ENCODE data around the gene PPP1R1C. TPM values are rescaled to one million over a fixed set of nuclear protein-coding genes. Genes with fewer than 3 reads are reported as not detected.

The PPP1R1C gene
- total and polyA plus RNA-seq, 10 donors: 0.24 to 0.48 (median 0.32) TPM; not detected in 5

DNA sequence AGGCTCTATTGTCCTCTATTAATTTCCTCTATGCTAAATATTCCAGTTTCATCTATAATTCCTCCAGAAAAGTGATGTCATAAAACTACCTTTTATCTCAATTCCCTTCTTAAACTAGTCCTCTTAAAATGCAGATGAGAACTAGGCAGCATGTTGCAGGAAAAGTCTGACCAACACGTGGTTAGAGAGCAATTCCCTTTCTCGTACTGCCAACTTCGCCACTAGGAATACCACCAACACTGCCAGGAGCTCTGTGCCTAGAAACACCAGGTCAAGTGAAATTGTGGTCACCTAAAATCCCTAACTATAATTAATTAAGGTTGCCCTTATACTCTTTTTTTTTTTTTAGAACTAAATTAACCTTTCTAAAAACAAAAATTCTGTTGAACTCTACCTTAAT is 127.7 kb downstream of the PPP1R1C start:
- TF ChIP-seq, protein P1, sequence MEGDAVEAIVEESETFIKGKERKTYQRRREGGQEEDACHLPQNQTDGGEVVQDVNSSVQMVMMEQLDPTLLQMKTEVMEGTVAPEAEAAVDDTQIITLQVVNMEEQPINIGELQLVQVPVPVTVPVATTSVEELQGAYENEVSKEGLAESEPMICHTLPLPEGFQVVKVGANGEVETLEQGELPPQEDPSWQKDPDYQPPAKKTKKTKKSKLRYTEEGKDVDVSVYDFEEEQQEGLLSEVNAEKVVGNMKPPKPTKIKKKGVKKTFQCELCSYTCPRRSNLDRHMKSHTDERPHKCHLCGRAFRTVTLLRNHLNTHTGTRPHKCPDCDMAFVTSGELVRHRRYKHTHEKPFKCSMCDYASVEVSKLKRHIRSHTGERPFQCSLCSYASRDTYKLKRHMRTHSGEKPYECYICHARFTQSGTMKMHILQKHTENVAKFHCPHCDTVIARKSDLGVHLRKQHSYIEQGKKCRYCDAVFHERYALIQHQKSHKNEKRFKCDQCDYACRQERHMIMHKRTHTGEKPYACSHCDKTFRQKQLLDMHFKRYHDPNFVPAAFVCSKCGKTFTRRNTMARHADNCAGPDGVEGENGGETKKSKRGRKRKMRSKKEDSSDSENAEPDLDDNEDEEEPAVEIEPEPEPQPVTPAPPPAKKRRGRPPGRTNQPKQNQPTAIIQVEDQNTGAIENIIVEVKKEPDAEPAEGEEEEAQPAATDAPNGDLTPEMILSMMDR (IDR thresholded peaks at IDR 0.05 in 8 of 11, conservative IDR thresholded peaks at IDR 0.05 in 3 of 11): no peak
- TF ChIP-seq POLR2AphosphoS5 (IDR thresholded peaks at IDR 0.05): no peak
- no peak for TF ChIP-seq POLR2A (IDR thresholded peaks at IDR 0.05)
- peaks cover 0 to 4% (median 0%) of the 10 kb centered on the region in 7 donors for H3K27me3 ChIP-seq (replicated peaks in 1 of 7)
- no peaks in the 10 kb centered on the region for H3K9me3 ChIP-seq
- H3K4me1 ChIP-seq: no peaks in the 10 kb centered on the region
- H3K36me3 ChIP-seq: no peaks in the 10 kb centered on the region
- intact Hi-C loops (cut with DNase I; ENCODE audit: low total_unique reads): no loop called here
- no peak overlapping the region for H3K27ac ChIP-seq
- H3K4me3 ChIP-seq: no peak overlapping the region
- WGBS, 5 donors: 69 to 84% (median 78%) methylated on average over 3 of the region's 3 CpGs
- no peak for DNase-seq

DNA sequence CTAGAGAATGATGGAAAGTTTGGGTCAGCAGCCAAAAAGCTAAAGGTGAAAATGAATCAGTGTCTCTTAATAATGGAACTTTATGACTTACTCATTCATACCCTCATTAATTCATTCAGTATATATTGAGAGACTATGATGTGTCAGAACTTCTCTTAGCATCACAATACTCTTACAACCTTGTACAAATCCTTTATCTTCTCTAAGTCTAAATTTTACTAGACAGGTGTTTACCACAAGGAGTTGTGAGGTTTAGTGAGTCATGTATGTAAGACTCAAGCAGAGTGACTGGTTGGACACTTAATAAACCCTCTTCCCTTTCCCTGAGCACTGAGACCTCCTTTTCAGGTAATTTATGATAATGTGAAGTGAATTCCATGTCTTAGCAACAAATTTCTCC is 129.6 kb downstream of the PPP1R1C start:
- Histone ChIP-seq H3K4me1 (no peaks in the 10 kb centered on the region), H3K27me3 (replicated peaks in 1 of 7) (peaks cover 0 to 4% (median 0%) of the 10 kb centered on the region in 7 donors), H3K36me3 (no peaks in the 10 kb centered on the region), H3K27ac (no peak overlapping the region), H3K4me3 (no peak overlapping the region), H3K9me3 (no peaks in the 10 kb centered on the region)
- intact Hi-C loops (cut with DNase I; ENCODE audit: low total_unique reads): no loop called here
- DNase-seq: no peak
- TF ChIP-seq POLR2A (IDR thresholded peaks at IDR 0.05) (no peak), POLR2AphosphoS5 (IDR thresholded peaks at IDR 0.05) (no peak)
- TF ChIP-seq, protein P1 (IDR thresholded peaks at IDR 0.05 in 8 of 11, conservative IDR thresholded peaks at IDR 0.05 in 3 of 11): no peak

DNA sequence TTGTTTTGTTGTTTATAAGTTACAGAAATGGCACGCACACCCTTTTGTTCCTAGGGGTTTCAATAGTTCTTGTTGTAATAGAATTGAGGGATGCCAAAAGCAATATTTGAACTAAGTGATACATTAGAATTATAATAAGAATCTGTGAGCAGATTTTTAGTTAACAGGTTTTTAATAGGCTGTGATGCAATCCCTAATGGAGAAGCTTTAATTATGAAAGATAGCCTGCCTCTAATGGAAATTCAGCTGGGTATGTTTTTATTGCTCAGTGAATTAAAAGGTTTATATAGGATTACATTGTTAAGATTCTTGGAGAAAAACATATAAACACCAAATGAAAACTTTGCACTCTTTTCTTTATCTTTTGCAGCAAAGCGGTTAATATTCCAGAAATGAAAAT is 131.1 kb downstream of the PPP1R1C start:
- Histone ChIP-seq H3K4me1 (no peaks in the 10 kb centered on the region), H3K27ac (no peak overlapping the region), H3K9me3 (no peaks in the 10 kb centered on the region), H3K27me3 (replicated peaks in 1 of 7) (peaks cover 0 to 4% (median 0%) of the 10 kb centered on the region in 7 donors), H3K36me3 (no peaks in the 10 kb centered on the region), H3K4me3 (no peak overlapping the region)
- TF ChIP-seq POLR2A (IDR thresholded peaks at IDR 0.05): no peak
- WGBS, 5 donors: 94 to 97% (median 94%) methylated on average over 2 of the region's 2 CpGs
- DNase-seq: no peak
- intact Hi-C loops (cut with DNase I; ENCODE audit: low total_unique reads): no loop called here

DNA sequence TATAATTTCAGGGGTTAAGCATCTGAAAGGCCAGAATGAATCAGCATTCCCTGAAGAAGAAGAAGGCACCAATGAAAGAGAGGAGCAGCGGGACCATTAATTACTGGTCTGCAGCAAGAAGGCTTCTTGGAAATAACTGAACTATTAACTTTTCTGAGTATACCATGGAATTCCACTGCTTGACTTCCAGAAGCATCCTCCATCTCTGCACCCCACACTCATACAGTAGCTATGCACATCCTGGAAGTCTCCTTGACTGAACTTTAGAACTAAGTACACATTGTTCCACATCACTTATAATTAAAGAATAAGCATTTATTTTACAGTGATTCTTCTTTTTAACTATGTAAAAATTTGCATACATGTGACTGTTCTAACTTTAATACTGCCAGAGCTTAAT is 131.5 kb downstream of the PPP1R1C start:
- Histone ChIP-seq H3K9me3 (no peaks in the 10 kb centered on the region), H3K4me3 (no peak overlapping the region), H3K4me1 (no peaks in the 10 kb centered on the region), H3K27me3 (replicated peaks in 1 of 7) (no peaks in the 10 kb centered on the region), H3K36me3 (no peaks in the 10 kb centered on the region), H3K27ac (no peak overlapping the region)
- intact Hi-C loops (cut with DNase I; ENCODE audit: low total_unique reads): no loop called here
- 85 to 100% (median 91%) methylated on average over 1 of the region's 1 CpG for WGBS, 5 donors
- no peak for DNase-seq
- TF ChIP-seq POLR2AphosphoS5 (IDR thresholded peaks at IDR 0.05): no peak
- TF ChIP-seq POLR2A (IDR thresholded peaks at IDR 0.05): no peak

DNA sequence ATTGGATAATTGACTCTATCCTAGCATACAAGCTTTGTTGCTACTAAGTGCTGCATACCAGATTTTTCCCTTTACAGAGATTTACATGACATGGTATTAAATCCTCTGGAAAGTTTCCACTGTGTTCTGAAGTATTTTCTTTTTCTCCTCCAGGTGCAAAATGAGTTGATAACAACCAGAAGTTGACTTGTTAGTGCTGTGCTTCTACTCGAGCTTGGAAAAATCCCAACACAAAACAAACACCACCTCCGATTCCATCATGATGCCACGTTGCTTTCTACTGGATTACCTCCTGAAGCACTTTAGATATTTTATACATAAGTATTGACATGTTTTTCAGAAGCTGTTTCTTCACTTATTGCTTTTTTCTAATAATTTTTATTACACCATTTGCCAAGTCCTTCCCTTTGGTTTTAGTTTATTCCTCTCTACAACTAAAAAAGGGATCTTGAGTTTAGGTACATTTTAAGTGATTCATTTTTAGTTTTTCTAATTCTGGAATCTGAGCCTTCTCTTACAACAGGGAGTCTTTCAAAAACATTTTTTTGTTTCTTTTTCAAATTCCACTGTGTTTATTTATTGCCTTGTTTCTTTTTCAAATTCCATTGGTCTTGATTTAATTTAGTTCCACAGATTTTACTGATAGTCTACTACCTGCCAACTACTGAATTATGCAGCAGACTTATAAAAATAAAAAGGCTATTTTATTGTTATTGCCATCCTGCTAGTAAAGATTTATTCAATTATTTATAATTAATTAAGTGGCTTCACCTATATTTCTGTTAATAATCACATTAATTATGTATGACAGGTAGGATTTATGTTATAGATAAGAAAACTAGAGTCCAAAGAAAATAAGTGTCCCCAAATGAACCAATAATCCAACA is 143.4 kb downstream of the PPP1R1C start:
- Histone ChIP-seq H3K36me3 (no peaks in the 10 kb centered on the region), H3K27ac (no peak overlapping the region), H3K4me3 (no peak overlapping the region), H3K4me1 (no peaks in the 10 kb centered on the region), H3K27me3 (replicated peaks in 1 of 7) (no peaks in the 10 kb centered on the region), H3K9me3 (peaks cover 0 to 6% (median under 1%) of the 10 kb centered on the region in 8 donors)
- intact Hi-C loops (cut with DNase I; ENCODE audit: low total_unique reads): no loop called here
- TF ChIP-seq POLR2A (IDR thresholded peaks at IDR 0.05) (no peak), POLR2AphosphoS5 (IDR thresholded peaks at IDR 0.05) (no peak)
- TF ChIP-seq, protein P1 (IDR thresholded peaks at IDR 0.05 in 8 of 11, conservative IDR thresholded peaks at IDR 0.05 in 3 of 11): no peak
- WGBS, 5 donors: 54 to 90% (median 73%) methylated on average over 3 of the region's 3 CpGs
- DNase-seq: no peak

All from spleen (tissue), 11 donors.